Vagina (tissue), 2 donors: Measurements from ENCODE around the gene PSME3IP1. TPM values are rescaled to one million over a fixed set of nuclear protein-coding genes. Genes with fewer than 3 reads are reported as not detected.

Experiments
- DNase-seq, 2 donors: peaks; one replicate each; pipeline ENCODE4 v3.0.0-alpha.2; 2017; ENCODE audit errors: extremely low spot score in 2 of 2
- H3K27ac ChIP-seq: fragments of 200-600 bp; sonication (generic); one replicate; pipeline ENCODE4 v1.5.1; 2019
- H3K27me3 ChIP-seq: fragments of 200-600 bp; sonication (generic); one replicate; pipeline ENCODE4 v1.5.1; 2019
- H3K36me3 ChIP-seq, 2 donors: fragments of 200-600 bp; sonication (generic); one replicate each; pipeline ENCODE4 v1.5.1; 2017 to 2019
- H3K4me1 ChIP-seq: fragments of 200-600 bp; sonication (generic); one replicate; pipeline ENCODE4 v1.5.1; 2019
- H3K4me3 ChIP-seq, 2 donors: fragments of 200-600 bp; sonication (generic); 1 replicate in 1 of 2; 2 replicates in 1 of 2; pipeline ENCODE4 v1.5.1; 2016 to 2019
- H3K9me3 ChIP-seq: fragments of 200-600 bp; sonication (generic); one replicate; pipeline ENCODE4 v1.5.1; 2019
- CTCF ChIP-seq, 3 experiments: fragments of 450-650 bp in 2 of 3; fragments of 200-600 bp in 1 of 3; sonication (generic) in 1 of 3; IDR thresholded peaks; one replicate each; pipeline ENCODE4 v1.5.1; 2017 to 2019; ENCODE audit warnings: antibody characterized with exemption in 3 of 3, mild to moderate bottlenecking in 2 of 3, moderate library complexity in 2 of 3
- POLR2A ChIP-seq, 2 donors: fragments of 450-650 bp; IDR thresholded peaks; one replicate each; pipeline ENCODE4 v1.6.1; 2017; ENCODE audit warnings: antibody characterized with exemption in 2 of 2, mild to moderate bottlenecking in 2 of 2, moderate library complexity in 2 of 2
- POLR2AphosphoS5 ChIP-seq, 2 donors: sonication (generic); formaldehyde crosslinking; IDR thresholded peaks; one replicate each; pipeline ENCODE4 v1.9.0; 2017; ENCODE audit warnings: antibody characterized with exemption in 2 of 2, mild to moderate bottlenecking in 2 of 2, low read depth in 1 of 2; ENCODE audit not compliant: insufficient read depth in 1 of 2
- intact Hi-C: fragments of 100-400 bp; cut with DNase I; formaldehyde crosslinking; loops from one replicate; pipeline ENCODE4 v1.15.1; 2023
- total RNA-seq: library from RNA; depleted of rRNA; stranded (reverse); fragments of >200 nt; gene quantifications from one replicate; pipeline ENCODE4 v1.2.3, GENCODE V29; 2016

PSME3IP1 gene
- total RNA-seq, 1 donor from 2014 or later = 70.5 TPM

- H3K27ac ChIP-seq = no peak overlapping the region
- no peaks in the 10 kb centered on the region for H3K27me3 ChIP-seq
- no peaks in the 10 kb centered on the region for H3K9me3 ChIP-seq
- H3K36me3 ChIP-seq = peaks cover 0 to 4% of the 10 kb centered on the region in 2 donors
- intact Hi-C loops = no loop called here
- TF ChIP-seq POLR2AphosphoS5 (IDR thresholded peaks at IDR 0.05; ENCODE audit: insufficient read depth in 1 of 2, low read depth in 1 of 2) (no peak), POLR2A (IDR thresholded peaks at IDR 0.05) (no peak), CTCF (IDR thresholded peaks at IDR 0.05) (no peak)
- peaks cover under 1% of the 10 kb centered on the region for H3K4me1 ChIP-seq
- no peak overlapping the region for H3K4me3 ChIP-seq
- DNase-seq = no peak
These were observed 6.5 kb downstream of the PSME3IP1 start for GRCh38 chr16:57179215-57179828.

GRCh38 chr16:57178793-57179212 is 7.0 kb downstream of the PSME3IP1 start:
- TF ChIP-seq POLR2AphosphoS5 (IDR thresholded peaks at IDR 0.05; ENCODE audit: insufficient read depth in 1 of 2, low read depth in 1 of 2) (no peak), CTCF (IDR thresholded peaks at IDR 0.05) (no peak), POLR2A (IDR thresholded peaks at IDR 0.05) (no peak)
- no peaks in the 10 kb centered on the region for H3K9me3 ChIP-seq
- no peak for DNase-seq
- no peak overlapping the region for H3K27ac ChIP-seq
- intact Hi-C loops = no loop called here
- no peak overlapping the region for H3K4me3 ChIP-seq
- peaks cover 0 to 4% of the 10 kb centered on the region in 2 donors for H3K36me3 ChIP-seq
- no peaks in the 10 kb centered on the region for H3K4me1 ChIP-seq
- H3K27me3 ChIP-seq = no peaks in the 10 kb centered on the region

GRCh38 chr16:57178196-57178595 is 7.6 kb downstream of the PSME3IP1 start:
- Histone ChIP-seq H3K4me3 (no peak overlapping the region), H3K27me3 (no peaks in the 10 kb centered on the region), H3K4me1 (no peaks in the 10 kb centered on the region), H3K9me3 (no peaks in the 10 kb centered on the region), H3K36me3 (peaks cover 0 to 9% of the 10 kb centered on the region in 2 donors), H3K27ac (no peak overlapping the region)
- TF ChIP-seq POLR2AphosphoS5 (IDR thresholded peaks at IDR 0.05; ENCODE audit: insufficient read depth in 1 of 2, low read depth in 1 of 2) = no peak
- TF ChIP-seq POLR2A (IDR thresholded peaks at IDR 0.05) = no peak
- TF ChIP-seq CTCF (IDR thresholded peaks at IDR 0.05) = no peak
- intact Hi-C loops = no loop called here
- DNase-seq = no peak

- no peak for DNase-seq
- no peaks in the 10 kb centered on the region for H3K27me3 ChIP-seq
- H3K9me3 ChIP-seq = no peaks in the 10 kb centered on the region
- H3K4me1 ChIP-seq = no peaks in the 10 kb centered on the region
- TF ChIP-seq POLR2A (IDR thresholded peaks at IDR 0.05) (no peak), CTCF (IDR thresholded peaks at IDR 0.05) (no peak), POLR2AphosphoS5 (IDR thresholded peaks at IDR 0.05; ENCODE audit: insufficient read depth in 1 of 2, low read depth in 1 of 2) (no peak)
- peaks cover 0 to 32% of the 10 kb centered on the region in 2 donors for H3K36me3 ChIP-seq
- no peak overlapping the region for H3K27ac ChIP-seq
- intact Hi-C loops = no loop called here
- H3K4me3 ChIP-seq = no peak overlapping the region
These were observed 9.9 kb downstream of the PSME3IP1 start for GRCh38 chr16:57175896-57176295.

- intact Hi-C loops = no loop called here
- Histone ChIP-seq H3K27ac (no peak overlapping the region), H3K4me3 (no peak overlapping the region), H3K36me3 (peaks cover 0 to 48% of the 10 kb centered on the region in 2 donors), H3K27me3 (no peaks in the 10 kb centered on the region), H3K9me3 (no peaks in the 10 kb centered on the region), H3K4me1 (peaks cover 1% of the 10 kb centered on the region)
- TF ChIP-seq CTCF (IDR thresholded peaks at IDR 0.05) (no peak), POLR2AphosphoS5 (IDR thresholded peaks at IDR 0.05; ENCODE audit: insufficient read depth in 1 of 2, low read depth in 1 of 2) (no peak), POLR2A (IDR thresholded peaks at IDR 0.05) (no peak)
- no peak for DNase-seq
These were observed 13.0 kb downstream of the PSME3IP1 start for GRCh38 chr16:57172721-57173290.
